Activated CD8-positive, alpha-beta memory T cell treated with anti-CD3 and anti-CD28 coated beads, Interleukin-2, amount 50 U/mL, for 24 hours (primary cell): Measurements from ENCODE around the gene PPCS.
A peak's percentile ranks its signal among the peaks of the same experiment; 100 is the strongest.

Experiments used
- DNase-seq: peaks from one replicate; pipeline ENCODE4 v3.0.0-alpha.2; 2020; ENCODE audit errors: extremely low read depth

PPCS gene

GRCh38 chr1:42456010-42456753, at the start of gene PPCS, which contains the start of gene ZMYND12:
Gene PPCS, plus strand, starts transcription at chr1:42456543. Its CDS starts 23 bp downstream, at chr1:42456566.
Gene ZMYND12, minus strand, starts transcription at chr1:42456022. Its CDS starts 25 bp downstream, at chr1:42455997.
- DNase-seq, result peak; percentile 83

- DNase-seq, result no peak
Measured at GRCh38 chr1:42414551-42415496, 41.5 kb upstream of the PPCS start.

GRCh38 chr1:42417166-42417565, 39.2 kb upstream of the PPCS start:
- DNase-seq, result no peak

- DNase-seq, result no peak
Measured at GRCh38 chr1:42418516-42418915, 37.8 kb upstream of the PPCS start.

GRCh38 chr1:42419126-42419821, 37.1 kb upstream of the PPCS start:
- DNase-seq, result no peak

GRCh38 chr1:42420121-42420520, 36.2 kb upstream of the PPCS start:
- no peak for DNase-seq

GRCh38 chr1:42420911-42421585, 35.3 kb upstream of the PPCS start:
- DNase-seq, result no peak

- no peak for DNase-seq
Measured at GRCh38 chr1:42422737-42423136, 33.6 kb upstream of the PPCS start.

- DNase-seq, result no peak
Measured at GRCh38 chr1:42423681-42424080, 32.7 kb upstream of the PPCS start.

- DNase-seq, result no peak
Measured at GRCh38 chr1:42424201-42424600, 32.1 kb upstream of the PPCS start.

- no peak for DNase-seq
Measured at GRCh38 chr1:42427240-42427639, 29.1 kb upstream of the PPCS start.

GRCh38 chr1:42429603-42430002, 26.7 kb upstream of the PPCS start:
- no peak for DNase-seq

GRCh38 chr1:42430286-42431135, 25.8 kb upstream of the PPCS start:
- no peak for DNase-seq

- no peak for DNase-seq
Measured at GRCh38 chr1:42431514-42431913, 24.8 kb upstream of the PPCS start.

GRCh38 chr1:42432714-42433113, 23.6 kb upstream of the PPCS start:
- DNase-seq, result no peak

- no peak for DNase-seq
Measured at GRCh38 chr1:42433369-42433768, 23.0 kb upstream of the PPCS start.

GRCh38 chr1:42434340-42434739, 22.0 kb upstream of the PPCS start:
- no peak for DNase-seq

GRCh38 chr1:42439940-42440339, 16.4 kb upstream of the PPCS start:
- no peak for DNase-seq

GRCh38 chr1:42442662-42443061, 13.7 kb upstream of the PPCS start:
- no peak for DNase-seq

- DNase-seq, result no peak
Measured at GRCh38 chr1:42449256-42449655, 7.1 kb upstream of the PPCS start.

GRCh38 chr1:42450061-42450460, 6.3 kb upstream of the PPCS start:
- DNase-seq, result no peak
